Muscle of arm (tissue), 12 donors: Measurements from ENCODE around the gene RCOR2. TPM values are rescaled to one million over a fixed set of nuclear protein-coding genes. Genes with fewer than 3 reads are reported as not detected.

Experiments used
- polyA plus RNA-seq, 12 donors: library from polyadenylated mRNA; unstranded; fragments of 120-200 nt; gene quantifications; one replicate each; pipeline ENCODE4 v1.2.1, GENCODE V29; 2013; ENCODE audit not compliant: insufficient read length in 12 of 12

The RCOR2 gene
- polyA plus RNA-seq, 12 donors, result 8.2 to 14.9 (median 11.1) TPM; not detected in 1

Other genes with a start within 250 kb of the RCOR2 start
- gene ATL3, start 245.8 kb downstream of the RCOR2 start, polyA plus RNA-seq, result 10 to 100 TPM in 11 of 12 donors, not detected in 1; 15.0 to 25.8 (median 17.8) TPM
- 100 to 1,000 TPM in 1 of 12 donors, 10 to 100 TPM in 10, not detected in 1; 53.7 to 124 (median 63.1) TPM for gene RTN3, start 235.7 kb downstream of the RCOR2 start, polyA plus RNA-seq
- 10 to 100 TPM in 11 of 12 donors, not detected in 1; 22.7 to 38.7 (median 26.3) TPM for gene ZFTA, start 148.4 kb downstream of the RCOR2 start, polyA plus RNA-seq
- 10 to 100 TPM in 11 of 12 donors, not detected in 1; 13.6 to 43.1 (median 21.0) TPM for gene SPINDOC, start 103.7 kb downstream of the RCOR2 start, polyA plus RNA-seq
- 10 to 100 TPM in 11 of 12 donors, not detected in 1; 15.8 to 37.4 (median 17.8) TPM for gene MARK2, start 78.1 kb downstream of the RCOR2 start, polyA plus RNA-seq
- 10 to 100 TPM in 11 of 12 donors, not detected in 1; 14.8 to 26.6 (median 15.6) TPM for gene NAA40, start 21.8 kb upstream of the RCOR2 start, polyA plus RNA-seq
- gene COX8A, start 57.5 kb upstream of the RCOR2 start, polyA plus RNA-seq, result 100 to 1,000 TPM in 11 of 12 donors, not detected in 1; 131 to 249 (median 209) TPM
- gene OTUB1, start 69.3 kb upstream of the RCOR2 start, polyA plus RNA-seq, result 10 to 100 TPM in 11 of 12 donors, not detected in 1; 35.1 to 61.1 (median 48.4) TPM
- 1 to 10 TPM in 11 of 12 donors, not detected in 1; 1.8 to 8.4 (median 2.7) TPM for gene FLRT1, start 118.8 kb upstream of the RCOR2 start, polyA plus RNA-seq
- gene MACROD1, start 248.9 kb upstream of the RCOR2 start, polyA plus RNA-seq, result 100 to 1,000 TPM in 1 of 12 donors, 10 to 100 TPM in 10, not detected in 1; 41.1 to 129 (median 55.2) TPM